ENCODE data around the gene TCF7L2. TPM values are rescaled to one million over a fixed set of nuclear protein-coding genes. Genes with fewer than 3 reads are reported as not detected.

Gene TCF7L2
- polyA plus RNA-seq, 1 experiment: 6.3 TPM

- CTCF ChIA-PET: no interaction called here
- POLR2A ChIA-PET: interaction anchor here (0.6 to 1.2 kb wide), 2 partner anchors 39 to 45 kb away, joined by 3 to 9 read pairs; no protein-coding TSS in a partner anchor
- Histone ChIP-seq H3K9me3 (ENCODE audit: control insufficient read depth, insufficient read depth, low read length) (no peaks in the 10 kb centered on the region; the same call in 1 of the 2 replicates), H3K27ac (ENCODE audit: low read depth, low read length) (no peak overlapping the region), H3K4me3 (ENCODE audit: low read depth, low read length) (no peak overlapping the region), H3K27me3 (ENCODE audit: control insufficient read depth, insufficient read depth, low read length) (no peaks in the 10 kb centered on the region)
- TF ChIP-seq CTCF (IDR thresholded peaks at IDR 0.05; ENCODE audit: low read depth, low read length): no peak
- no peak for DNase-seq (ENCODE audit: low read depth, low spot score)
Observed at GRCh38 chr10:112911206-112911605, 38.8 kb upstream of the TCF7L2 start.

- ChIA-PET POLR2A (no interaction called here), CTCF (no interaction called here)
- peak overlapping the region; percentile 57 for H3K27ac ChIP-seq (ENCODE audit: low read depth, low read length)
- no peak for DNase-seq (ENCODE audit: low read depth, low spot score)
- TF ChIP-seq CTCF (IDR thresholded peaks at IDR 0.05; ENCODE audit: low read depth, low read length): no peak
- H3K9me3 ChIP-seq (ENCODE audit: control insufficient read depth, insufficient read depth, low read length): no peaks in the 10 kb centered on the region; the same call in 1 of the 2 replicates
- no peaks in the 10 kb centered on the region for H3K27me3 ChIP-seq (ENCODE audit: control insufficient read depth, insufficient read depth, low read length)
- no peak overlapping the region for H3K4me3 ChIP-seq (ENCODE audit: low read depth, low read length)
Observed at GRCh38 chr10:112912410-112912928, 37.6 kb upstream of the TCF7L2 start.

- Histone ChIP-seq H3K4me3 (ENCODE audit: low read depth, low read length) (no peak overlapping the region), H3K27me3 (ENCODE audit: control insufficient read depth, insufficient read depth, low read length) (no peaks in the 10 kb centered on the region), H3K9me3 (ENCODE audit: control insufficient read depth, insufficient read depth, low read length) (no peaks in the 10 kb centered on the region; the same call in 1 of the 2 replicates), H3K27ac (ENCODE audit: low read depth, low read length) (no peak overlapping the region)
- TF ChIP-seq CTCF (IDR thresholded peaks at IDR 0.05; ENCODE audit: low read depth, low read length): no peak
- no peak for DNase-seq (ENCODE audit: low read depth, low spot score)
- ChIA-PET CTCF (no interaction called here), POLR2A (no interaction called here)
Observed at GRCh38 chr10:112913255-112913654, 36.8 kb upstream of the TCF7L2 start.

GRCh38 chr10:112913661-112914287, 36.3 kb upstream of the TCF7L2 start:
- ChIA-PET POLR2A (no interaction called here), CTCF (no interaction called here)
- H3K4me3 ChIP-seq (ENCODE audit: low read depth, low read length): no peak overlapping the region

More at GRCh38 chr10:112913661-112914287, 36.3 kb upstream of the TCF7L2 start:
- H3K27me3 ChIP-seq (ENCODE audit: control insufficient read depth, insufficient read depth, low read length): no peaks in the 10 kb centered on the region
- no peak for TF ChIP-seq CTCF (IDR thresholded peaks at IDR 0.05; ENCODE audit: low read depth, low read length)
- H3K27ac ChIP-seq (ENCODE audit: low read depth, low read length): no peak overlapping the region
- H3K9me3 ChIP-seq (ENCODE audit: control insufficient read depth, insufficient read depth, low read length): no peaks in the 10 kb centered on the region; the same call in 1 of the 2 replicates
- DNase-seq (ENCODE audit: low read depth, low spot score): no peak
